GM23338 (cell line): ENCODE data around the gene ATOH8.

Source experiments
- CREB1 ChIP-seq: fragments of 250-450 bp; sonication (Bioruptor Pico); IDR thresholded peaks from 2 replicates; pipeline ENCODE4 v1.5.0; 2020; ENCODE audit warnings: low read depth, mild to moderate bottlenecking, moderate library complexity
- CTCF ChIP-seq, 2 experiments: fragments of 200-600 bp in 1 of 2; sonication (generic) in 1 of 2; conservative IDR thresholded peaks; 2 replicates each; pipeline versions ENCODE4 v1.5.1 to v1.6.1; 2016 to 2017; ENCODE audit warnings: antibody characterized with exemption in 2 of 2, low read depth in 2 of 2, mild to moderate bottlenecking in 2 of 2, moderate library complexity in 1 of 2
- EZH2 ChIP-seq: fragments of 200-600 bp; sonication (generic); IDR thresholded peaks from one replicate; pipeline ENCODE4 v1.8.0; 2017; ENCODE audit warnings: antibody characterized with exemption, mild to moderate bottlenecking, low read depth; ENCODE audit not compliant: unreplicated experiment
- EZH2phosphoT487 ChIP-seq: fragments of 200-600 bp; sonication (generic); IDR thresholded peaks from one replicate; pipeline ENCODE4 v1.8.1; 2018; ENCODE audit warnings: antibody characterized with exemption; ENCODE audit not compliant: unreplicated experiment
- JUNB ChIP-seq: IDR thresholded peaks from one replicate; pipeline ENCODE4 v1.6.1; 2016; ENCODE audit warnings: antibody characterized with exemption; ENCODE audit not compliant: unreplicated experiment
- POLR2AphosphoS5 ChIP-seq: IDR thresholded peaks from 2 replicates; pipeline ENCODE4 v1.6.1; 2016; ENCODE audit warnings: antibody characterized with exemption, low read depth
- STAT1 ChIP-seq: IDR thresholded peaks from one replicate; pipeline ENCODE4 v1.6.1; 2016; ENCODE audit warnings: antibody characterized with exemption; ENCODE audit not compliant: unreplicated experiment
- ZNF114 ChIP-seq: fragments of 250-450 bp; sonication (Bioruptor Pico); IDR thresholded peaks from 2 replicates; pipeline ENCODE4 v1.5.0; 2020; ENCODE audit warnings: mild to moderate bottlenecking, moderate library complexity
- TF ChIP-seq, protein P1 (sequence below): IDR thresholded peaks from one replicate; pipeline ENCODE4 v1.6.1; 2018; ENCODE audit warnings: antibody characterized with exemption; ENCODE audit not compliant: unreplicated experiment
- TF ChIP-seq, protein P2 (sequence below): fragments of 250-450 bp; sonication (Bioruptor Pico); IDR thresholded peaks from 2 replicates; pipeline ENCODE4 v1.5.0; 2020; ENCODE audit warnings: mild to moderate bottlenecking, moderate library complexity

DNA sequence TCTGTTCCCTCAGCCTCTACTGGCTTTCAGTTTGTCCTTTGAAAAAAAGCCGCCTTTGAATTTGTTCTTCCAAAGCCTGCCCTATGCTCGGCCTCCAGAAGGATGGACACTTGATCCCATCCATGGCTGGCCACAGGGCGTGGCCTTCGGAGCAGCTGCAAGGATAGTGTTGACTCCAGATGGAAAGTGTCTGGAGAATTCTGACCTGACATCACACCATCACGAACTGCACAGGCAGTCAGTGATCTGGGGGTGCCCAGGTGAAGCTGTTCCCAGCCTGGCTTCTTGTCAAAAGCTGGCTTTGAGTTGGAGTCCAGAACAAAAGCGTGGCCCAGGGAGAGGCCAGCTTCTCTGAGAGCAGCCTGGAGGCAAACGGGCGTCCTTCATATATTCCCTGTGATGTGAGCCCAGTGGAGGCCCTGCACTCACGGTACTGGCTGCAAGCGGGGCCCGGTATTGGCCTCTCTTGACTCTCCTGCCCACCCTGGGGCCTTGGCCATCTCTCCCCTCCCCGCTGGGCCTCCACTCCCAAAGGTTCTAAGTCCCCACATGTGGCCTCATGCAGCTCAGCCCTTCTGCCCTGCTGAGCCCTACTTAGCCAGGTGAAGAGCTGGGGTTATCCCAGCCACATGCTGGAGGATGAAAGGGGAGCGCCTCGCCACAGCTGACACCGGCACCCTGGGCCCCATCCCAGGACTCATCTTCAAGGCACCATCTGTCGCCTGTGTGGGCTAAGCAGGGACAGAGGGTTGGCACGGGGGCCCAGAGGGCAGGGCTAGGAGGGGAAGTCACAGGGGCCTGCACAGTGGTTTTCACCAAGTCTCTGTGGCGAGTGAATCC, 20.4 kb upstream of the ATOH8 start:
- TF ChIP-seq, protein P1, sequence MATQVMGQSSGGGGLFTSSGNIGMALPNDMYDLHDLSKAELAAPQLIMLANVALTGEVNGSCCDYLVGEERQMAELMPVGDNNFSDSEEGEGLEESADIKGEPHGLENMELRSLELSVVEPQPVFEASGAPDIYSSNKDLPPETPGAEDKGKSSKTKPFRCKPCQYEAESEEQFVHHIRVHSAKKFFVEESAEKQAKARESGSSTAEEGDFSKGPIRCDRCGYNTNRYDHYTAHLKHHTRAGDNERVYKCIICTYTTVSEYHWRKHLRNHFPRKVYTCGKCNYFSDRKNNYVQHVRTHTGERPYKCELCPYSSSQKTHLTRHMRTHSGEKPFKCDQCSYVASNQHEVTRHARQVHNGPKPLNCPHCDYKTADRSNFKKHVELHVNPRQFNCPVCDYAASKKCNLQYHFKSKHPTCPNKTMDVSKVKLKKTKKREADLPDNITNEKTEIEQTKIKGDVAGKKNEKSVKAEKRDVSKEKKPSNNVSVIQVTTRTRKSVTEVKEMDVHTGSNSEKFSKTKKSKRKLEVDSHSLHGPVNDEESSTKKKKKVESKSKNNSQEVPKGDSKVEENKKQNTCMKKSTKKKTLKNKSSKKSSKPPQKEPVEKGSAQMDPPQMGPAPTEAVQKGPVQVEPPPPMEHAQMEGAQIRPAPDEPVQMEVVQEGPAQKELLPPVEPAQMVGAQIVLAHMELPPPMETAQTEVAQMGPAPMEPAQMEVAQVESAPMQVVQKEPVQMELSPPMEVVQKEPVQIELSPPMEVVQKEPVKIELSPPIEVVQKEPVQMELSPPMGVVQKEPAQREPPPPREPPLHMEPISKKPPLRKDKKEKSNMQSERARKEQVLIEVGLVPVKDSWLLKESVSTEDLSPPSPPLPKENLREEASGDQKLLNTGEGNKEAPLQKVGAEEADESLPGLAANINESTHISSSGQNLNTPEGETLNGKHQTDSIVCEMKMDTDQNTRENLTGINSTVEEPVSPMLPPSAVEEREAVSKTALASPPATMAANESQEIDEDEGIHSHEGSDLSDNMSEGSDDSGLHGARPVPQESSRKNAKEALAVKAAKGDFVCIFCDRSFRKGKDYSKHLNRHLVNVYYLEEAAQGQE, result no peak
- TF ChIP-seq CREB1 (CRISPR knock-in tag), result no peak
- TF ChIP-seq CTCF (conservative IDR thresholded peaks at IDR 0.05; ENCODE audit: low read depth in 2 of 2), result no peak
- no peak for TF ChIP-seq POLR2AphosphoS5
- TF ChIP-seq STAT1, result no peak
- no peak for TF ChIP-seq EZH2
- no peak for TF ChIP-seq EZH2phosphoT487
- TF ChIP-seq, protein P2, sequence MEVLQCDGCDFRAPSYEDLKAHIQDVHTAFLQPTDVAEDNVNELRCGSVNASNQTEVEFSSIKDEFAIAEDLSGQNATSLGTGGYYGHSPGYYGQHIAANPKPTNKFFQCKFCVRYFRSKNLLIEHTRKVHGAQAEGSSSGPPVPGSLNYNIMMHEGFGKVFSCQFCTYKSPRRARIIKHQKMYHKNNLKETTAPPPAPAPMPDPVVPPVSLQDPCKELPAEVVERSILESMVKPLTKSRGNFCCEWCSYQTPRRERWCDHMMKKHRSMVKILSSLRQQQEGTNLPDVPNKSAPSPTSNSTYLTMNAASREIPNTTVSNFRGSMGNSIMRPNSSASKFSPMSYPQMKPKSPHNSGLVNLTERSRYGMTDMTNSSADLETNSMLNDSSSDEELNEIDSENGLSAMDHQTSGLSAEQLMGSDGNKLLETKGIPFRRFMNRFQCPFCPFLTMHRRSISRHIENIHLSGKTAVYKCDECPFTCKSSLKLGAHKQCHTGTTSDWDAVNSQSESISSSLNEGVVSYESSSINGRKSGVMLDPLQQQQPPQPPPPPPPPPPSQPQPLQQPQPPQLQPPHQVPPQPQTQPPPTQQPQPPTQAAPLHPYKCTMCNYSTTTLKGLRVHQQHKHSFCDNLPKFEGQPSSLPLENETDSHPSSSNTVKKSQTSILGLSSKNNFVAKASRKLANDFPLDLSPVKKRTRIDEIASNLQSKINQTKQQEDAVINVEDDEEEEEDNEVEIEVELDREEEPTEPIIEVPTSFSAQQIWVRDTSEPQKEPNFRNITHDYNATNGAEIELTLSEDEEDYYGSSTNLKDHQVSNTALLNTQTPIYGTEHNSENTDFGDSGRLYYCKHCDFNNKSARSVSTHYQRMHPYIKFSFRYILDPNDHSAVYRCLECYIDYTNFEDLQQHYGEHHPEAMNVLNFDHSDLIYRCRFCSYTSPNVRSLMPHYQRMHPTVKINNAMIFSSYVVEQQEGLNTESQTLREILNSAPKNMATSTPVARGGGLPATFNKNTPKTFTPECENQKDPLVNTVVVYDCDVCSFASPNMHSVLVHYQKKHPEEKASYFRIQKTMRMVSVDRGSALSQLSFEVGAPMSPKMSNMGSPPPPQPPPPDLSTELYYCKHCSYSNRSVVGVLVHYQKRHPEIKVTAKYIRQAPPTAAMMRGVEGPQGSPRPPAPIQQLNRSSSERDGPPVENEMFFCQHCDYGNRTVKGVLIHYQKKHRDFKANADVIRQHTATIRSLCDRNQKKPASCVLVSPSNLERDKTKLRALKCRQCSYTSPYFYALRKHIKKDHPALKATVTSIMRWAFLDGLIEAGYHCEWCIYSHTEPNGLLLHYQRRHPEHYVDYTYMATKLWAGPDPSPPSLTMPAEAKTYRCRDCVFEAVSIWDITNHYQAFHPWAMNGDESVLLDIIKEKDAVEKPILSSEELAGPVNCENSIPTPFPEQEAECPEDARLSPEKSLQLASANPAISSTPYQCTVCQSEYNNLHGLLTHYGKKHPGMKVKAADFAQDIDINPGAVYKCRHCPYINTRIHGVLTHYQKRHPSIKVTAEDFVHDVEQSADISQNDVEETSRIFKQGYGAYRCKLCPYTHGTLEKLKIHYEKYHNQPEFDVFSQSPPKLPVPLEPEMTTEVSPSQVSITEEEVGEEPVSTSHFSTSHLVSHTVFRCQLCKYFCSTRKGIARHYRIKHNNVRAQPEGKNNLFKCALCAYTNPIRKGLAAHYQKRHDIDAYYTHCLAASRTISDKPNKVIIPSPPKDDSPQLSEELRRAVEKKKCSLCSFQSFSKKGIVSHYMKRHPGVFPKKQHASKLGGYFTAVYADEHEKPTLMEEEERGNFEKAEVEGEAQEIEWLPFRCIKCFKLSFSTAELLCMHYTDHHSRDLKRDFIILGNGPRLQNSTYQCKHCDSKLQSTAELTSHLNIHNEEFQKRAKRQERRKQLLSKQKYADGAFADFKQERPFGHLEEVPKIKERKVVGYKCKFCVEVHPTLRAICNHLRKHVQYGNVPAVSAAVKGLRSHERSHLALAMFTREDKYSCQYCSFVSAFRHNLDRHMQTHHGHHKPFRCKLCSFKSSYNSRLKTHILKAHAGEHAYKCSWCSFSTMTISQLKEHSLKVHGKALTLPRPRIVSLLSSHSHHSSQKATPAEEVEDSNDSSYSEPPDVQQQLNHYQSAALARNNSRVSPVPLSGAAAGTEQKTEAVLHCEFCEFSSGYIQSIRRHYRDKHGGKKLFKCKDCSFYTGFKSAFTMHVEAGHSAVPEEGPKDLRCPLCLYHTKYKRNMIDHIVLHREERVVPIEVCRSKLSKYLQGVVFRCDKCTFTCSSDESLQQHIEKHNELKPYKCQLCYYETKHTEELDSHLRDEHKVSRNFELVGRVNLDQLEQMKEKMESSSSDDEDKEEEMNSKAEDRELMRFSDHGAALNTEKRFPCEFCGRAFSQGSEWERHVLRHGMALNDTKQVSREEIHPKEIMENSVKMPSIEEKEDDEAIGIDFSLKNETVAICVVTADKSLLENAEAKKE, result no peak
- no peak for TF ChIP-seq ZNF114 (CRISPR knock-in tag)
- TF ChIP-seq JUNB, result no peak
